HepG2 (cell line): ENCODE measurements around the gene TRAPPC3. TPM values are rescaled to one million over a fixed set of nuclear protein-coding genes. Genes with fewer than 3 reads are reported as not detected.
A peak's percentile ranks its signal among the peaks of the same experiment; 100 is the strongest.

Experiments
- ARHGAP35 ChIP-seq: sonication (generic); formaldehyde crosslinking; IDR thresholded peaks from 2 replicates; pipeline ENCODE4 v1.9.0; 2022; ENCODE audit warnings: mild to moderate bottlenecking, inconsistent platforms, moderate library complexity, missing genetic modification reagents, borderline replicate concordance
- FOSL2 ChIP-seq: sonication (generic); formaldehyde crosslinking; IDR thresholded peaks from 2 replicates; pipeline ENCODE4 v1.4.0; 2020; ENCODE audit warnings: missing genetic modification reagents
- FOXA1 ChIP-seq, 2 experiments: fragments of 450-650 bp in 1 of 2; sonication (generic) in 1 of 2; formaldehyde crosslinking in 1 of 2; IDR thresholded peaks; 2 replicates each; pipeline versions ENCODE4 v1.4.0 to v1.6.1; 2016 to 2020; ENCODE audit warnings: missing genetic modification reagents in 1 of 2
- FOXO1 ChIP-seq: sonication (generic); formaldehyde crosslinking; IDR thresholded peaks from 2 replicates; pipeline ENCODE4 v1.4.0; 2020; ENCODE audit warnings: missing genetic modification reagents
- HMGA1 ChIP-seq: sonication (generic); formaldehyde crosslinking; conservative IDR thresholded peaks from 2 replicates; pipeline ENCODE4 v1.4.0; 2020; ENCODE audit warnings: missing genetic modification reagents
- ISX ChIP-seq: sonication (generic); formaldehyde crosslinking; conservative IDR thresholded peaks from 2 replicates; pipeline ENCODE4 v1.5.0; 2020; ENCODE audit warnings: missing genetic modification reagents
- NR2C2 ChIP-seq: sonication (generic); formaldehyde crosslinking; IDR thresholded peaks from 2 replicates; pipeline ENCODE4 v1.4.0; 2020; ENCODE audit warnings: missing genetic modification reagents, mild to moderate bottlenecking, moderate library complexity, borderline replicate concordance
- POGZ ChIP-seq: sonication (generic); formaldehyde crosslinking; IDR thresholded peaks from 2 replicates; pipeline ENCODE4 v1.4.0; 2020; ENCODE audit warnings: mild to moderate bottlenecking, missing genetic modification reagents
- SAP130 ChIP-seq: IDR thresholded peaks from 2 replicates; pipeline ENCODE4 v1.6.1; 2016; ENCODE audit warnings: low read depth
- SMC3 ChIP-seq: IDR thresholded peaks from 2 replicates; pipeline ENCODE4 v1.6.1; 2011; ENCODE audit warnings: low read length, improper control_type of control experiment
- SRSF1 ChIP-seq: fragments of 200-400 bp; formaldehyde crosslinking; optimal IDR thresholded peaks from 2 replicates; pipeline ENCODE3; 2017; ENCODE audit warnings: mild to moderate bottlenecking, low read depth, low read length, moderate library complexity
- TGIF2 ChIP-seq: IDR thresholded peaks from 2 replicates; pipeline ENCODE4 v1.6.1; 2016; ENCODE audit warnings: control low read depth, missing compliant biosample characterization
- YEATS2 ChIP-seq: sonication (generic); formaldehyde crosslinking; IDR thresholded peaks from 2 replicates; pipeline ENCODE4 v1.4.0; 2020; ENCODE audit warnings: missing genetic modification reagents, borderline replicate concordance
- polyA plus RNA-seq, 8 experiments: library from polyadenylated mRNA; depleted of rRNA in 3 of 8; stranded (reverse) in 7 of 8; unstranded in 1 of 8; fragments of >200 nt; fragmentation: Illumina TruSeq in 4 of 8; extraction: Trizol in 4 of 8; gene quantifications; 2 replicates each; pipeline versions ENCODE4 v1.2.1 to v1.2.3, GENCODE V29; 2011 to 2016; ENCODE audit warnings: low read depth in 4 of 8, missing spikeins in 1 of 8, mixed read lengths in 1 of 8; ENCODE audit not compliant: insufficient read depth in 1 of 8
- total RNA-seq, 5 experiments: library from RNA; depleted of rRNA; stranded (reverse); fragments of >200 nt; fragmentation: Illumina TruSeq; extraction: Trizol; gene quantifications; 2 replicates each; pipeline ENCODE4 v1.2.3, GENCODE V29; 2016; ENCODE audit warnings: low read depth in 1 of 5
- TF ChIP-seq, protein P1 (sequence below): sonication (generic); formaldehyde crosslinking; IDR thresholded peaks from 2 replicates; pipeline ENCODE4 v1.5.1; 2020; ENCODE audit warnings: mild to moderate bottlenecking, missing genetic modification reagents
- TF ChIP-seq, protein P2 (sequence below): sonication (generic); formaldehyde crosslinking; IDR thresholded peaks from 2 replicates; pipeline ENCODE4 v1.5.0; 2020; ENCODE audit warnings: mild to moderate bottlenecking, missing genetic modification reagents, borderline replicate concordance
- TF ChIP-seq, protein P3 (sequence below): sonication (generic); formaldehyde crosslinking; IDR thresholded peaks from 2 replicates; pipeline ENCODE4 v1.4.0; 2020; ENCODE audit warnings: mild to moderate bottlenecking, missing genetic modification reagents

Gene TRAPPC3
- total and polyA plus RNA-seq, 2 of the 13 experiments (the other 11 are each of a cell fraction or from before 2014, with no cell fraction given): 53.7 to 62.4 TPM

DNA sequence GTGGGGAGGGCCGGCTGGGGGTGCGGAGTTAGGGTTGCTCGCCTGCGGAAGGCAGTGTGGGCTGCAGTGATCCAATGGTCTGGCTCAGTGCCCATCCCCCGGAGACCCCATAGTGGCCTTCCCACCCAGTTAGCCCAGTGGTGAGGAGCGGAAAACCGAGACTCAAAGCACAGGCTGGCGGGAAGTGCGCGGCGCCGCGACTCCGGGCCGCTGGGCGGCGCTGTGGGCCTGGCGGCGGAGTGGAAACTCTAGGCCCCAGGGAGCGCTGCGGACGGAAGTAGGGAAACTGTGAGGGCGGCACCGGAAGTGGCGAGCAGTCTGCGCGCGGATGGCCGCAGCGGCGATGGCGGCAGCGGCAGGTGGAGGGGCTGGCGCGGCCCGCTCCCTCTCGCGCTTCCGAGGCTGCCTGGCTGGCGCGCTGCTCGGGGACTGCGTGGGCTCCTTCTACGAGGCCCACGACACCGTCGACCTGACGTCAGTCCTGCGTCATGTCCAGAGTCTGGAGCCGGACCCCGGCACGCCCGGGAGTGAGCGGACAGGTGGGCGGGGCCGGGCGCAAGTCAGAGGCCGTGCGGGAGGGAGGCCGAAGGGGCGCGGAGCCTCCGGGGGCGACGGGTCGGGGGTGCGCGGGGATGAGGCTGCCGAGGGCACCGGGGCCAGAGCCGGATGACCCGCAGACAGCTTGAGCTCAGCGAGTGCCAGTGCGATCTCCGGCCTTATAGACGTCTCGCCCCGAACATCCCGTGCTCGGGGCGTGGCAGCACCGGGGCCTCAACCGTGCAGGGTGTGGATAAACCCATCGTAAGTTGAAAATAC, 60.5 kb downstream of the TRAPPC3 start, which contains the start of gene ADPRS (continued):
- TF ChIP-seq, protein P1, sequence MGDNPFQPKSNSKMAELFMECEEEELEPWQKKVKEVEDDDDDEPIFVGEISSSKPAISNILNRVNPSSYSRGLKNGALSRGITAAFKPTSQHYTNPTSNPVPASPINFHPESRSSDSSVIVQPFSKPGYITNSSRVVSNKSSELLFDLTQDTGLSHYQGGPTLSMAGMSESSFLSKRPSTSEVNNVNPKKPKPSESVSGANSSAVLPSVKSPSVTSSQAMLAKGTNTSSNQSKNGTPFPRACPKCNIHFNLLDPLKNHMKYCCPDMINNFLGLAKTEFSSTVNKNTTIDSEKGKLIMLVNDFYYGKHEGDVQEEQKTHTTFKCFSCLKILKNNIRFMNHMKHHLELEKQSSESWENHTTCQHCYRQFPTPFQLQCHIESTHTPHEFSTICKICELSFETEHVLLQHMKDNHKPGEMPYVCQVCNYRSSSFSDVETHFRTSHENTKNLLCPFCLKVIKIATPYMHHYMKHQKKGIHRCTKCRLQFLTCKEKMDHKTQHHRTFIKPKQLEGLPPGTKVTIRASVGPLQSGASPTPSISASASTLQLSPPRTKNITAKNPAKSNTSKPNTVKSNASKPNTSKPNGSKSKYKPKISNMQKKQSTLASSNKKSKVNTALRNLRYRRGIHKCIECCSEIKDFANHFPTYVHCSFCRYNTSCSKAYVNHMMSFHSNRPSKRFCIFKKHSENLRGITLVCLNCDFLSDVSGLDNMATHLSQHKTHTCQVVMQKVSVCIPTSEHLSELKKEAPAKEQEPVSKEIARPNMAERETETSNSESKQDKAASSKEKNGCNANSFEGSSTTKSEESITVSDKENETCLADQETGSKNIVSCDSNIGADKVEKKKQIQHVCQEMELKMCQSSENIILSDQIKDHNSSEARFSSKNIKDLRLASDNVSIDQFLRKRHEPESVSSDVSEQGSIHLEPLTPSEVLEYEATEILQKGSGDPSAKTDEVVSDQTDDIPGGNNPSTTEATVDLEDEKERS (CRISPR knock-in tag): no peak
- TF ChIP-seq ARHGAP35: peak; percentile 36; the same call in 1 of the 2 replicates
- TF ChIP-seq ISX: peak; percentile 69
- TF ChIP-seq, protein P2, sequence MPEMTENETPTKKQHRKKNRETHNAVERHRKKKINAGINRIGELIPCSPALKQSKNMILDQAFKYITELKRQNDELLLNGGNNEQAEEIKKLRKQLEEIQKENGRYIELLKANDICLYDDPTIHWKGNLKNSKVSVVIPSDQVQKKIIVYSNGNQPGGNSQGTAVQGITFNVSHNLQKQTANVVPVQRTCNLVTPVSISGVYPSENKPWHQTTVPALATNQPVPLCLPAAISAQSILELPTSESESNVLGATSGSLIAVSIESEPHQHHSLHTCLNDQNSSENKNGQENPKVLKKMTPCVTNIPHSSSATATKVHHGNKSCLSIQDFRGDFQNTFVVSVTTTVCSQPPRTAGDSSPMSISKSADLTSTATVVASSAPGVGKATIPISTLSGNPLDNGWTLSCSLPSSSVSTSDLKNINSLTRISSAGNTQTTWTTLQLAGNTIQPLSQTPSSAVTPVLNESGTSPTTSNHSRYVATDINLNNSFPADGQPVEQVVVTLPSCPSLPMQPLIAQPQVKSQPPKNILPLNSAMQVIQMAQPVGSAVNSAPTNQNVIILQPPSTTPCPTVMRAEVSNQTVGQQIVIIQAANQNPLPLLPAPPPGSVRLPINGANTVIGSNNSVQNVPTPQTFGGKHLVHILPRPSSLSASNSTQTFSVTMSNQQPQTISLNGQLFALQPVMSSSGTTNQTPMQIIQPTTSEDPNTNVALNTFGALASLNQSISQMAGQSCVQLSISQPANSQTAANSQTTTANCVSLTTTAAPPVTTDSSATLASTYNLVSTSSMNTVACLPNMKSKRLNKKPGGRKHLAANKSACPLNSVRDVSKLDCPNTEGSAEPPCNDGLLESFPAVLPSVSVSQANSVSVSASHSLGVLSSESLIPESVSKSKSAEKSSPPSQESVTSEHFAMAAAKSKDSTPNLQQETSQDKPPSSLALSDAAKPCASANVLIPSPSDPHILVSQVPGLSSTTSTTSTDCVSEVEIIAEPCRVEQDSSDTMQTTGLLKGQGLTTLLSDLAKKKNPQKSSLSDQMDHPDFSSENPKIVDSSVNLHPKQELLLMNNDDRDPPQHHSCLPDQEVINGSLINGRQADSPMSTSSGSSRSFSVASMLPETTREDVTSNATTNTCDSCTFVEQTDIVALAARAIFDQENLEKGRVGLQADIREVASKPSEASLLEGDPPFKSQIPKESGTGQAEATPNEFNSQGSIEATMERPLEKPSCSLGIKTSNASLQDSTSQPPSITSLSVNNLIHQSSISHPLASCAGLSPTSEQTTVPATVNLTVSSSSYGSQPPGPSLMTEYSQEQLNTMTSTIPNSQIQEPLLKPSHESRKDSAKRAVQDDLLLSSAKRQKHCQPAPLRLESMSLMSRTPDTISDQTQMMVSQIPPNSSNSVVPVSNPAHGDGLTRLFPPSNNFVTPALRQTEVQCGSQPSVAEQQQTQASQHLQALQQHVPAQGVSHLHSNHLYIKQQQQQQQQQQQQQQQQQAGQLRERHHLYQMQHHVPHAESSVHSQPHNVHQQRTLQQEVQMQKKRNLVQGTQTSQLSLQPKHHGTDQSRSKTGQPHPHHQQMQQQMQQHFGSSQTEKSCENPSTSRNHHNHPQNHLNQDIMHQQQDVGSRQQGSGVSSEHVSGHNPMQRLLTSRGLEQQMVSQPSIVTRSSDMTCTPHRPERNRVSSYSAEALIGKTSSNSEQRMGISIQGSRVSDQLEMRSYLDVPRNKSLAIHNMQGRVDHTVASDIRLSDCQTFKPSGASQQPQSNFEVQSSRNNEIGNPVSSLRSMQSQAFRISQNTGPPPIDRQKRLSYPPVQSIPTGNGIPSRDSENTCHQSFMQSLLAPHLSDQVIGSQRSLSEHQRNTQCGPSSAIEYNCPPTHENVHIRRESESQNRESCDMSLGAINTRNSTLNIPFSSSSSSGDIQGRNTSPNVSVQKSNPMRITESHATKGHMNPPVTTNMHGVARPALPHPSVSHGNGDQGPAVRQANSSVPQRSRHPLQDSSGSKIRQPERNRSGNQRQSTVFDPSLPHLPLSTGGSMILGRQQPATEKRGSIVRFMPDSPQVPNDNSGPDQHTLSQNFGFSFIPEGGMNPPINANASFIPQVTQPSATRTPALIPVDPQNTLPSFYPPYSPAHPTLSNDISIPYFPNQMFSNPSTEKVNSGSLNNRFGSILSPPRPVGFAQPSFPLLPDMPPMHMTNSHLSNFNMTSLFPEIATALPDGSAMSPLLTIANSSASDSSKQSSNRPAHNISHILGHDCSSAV: 0 out of 2 replicates have a peak, but pooled peaks have one; percentile 78
- 0 out of 2 replicates have a peak, but pooled peaks have one; percentile 37 for TF ChIP-seq FOSL2 (CRISPR knock-in tag)
- peak; percentile 79 for TF ChIP-seq NR2C2 (CRISPR knock-in tag)
- TF ChIP-seq SAP130: peak; percentile 97
- TF ChIP-seq HMGA1: no peak
- TF ChIP-seq TGIF2 (CRISPR knock-in tag): peak; percentile 89
- TF ChIP-seq FOXO1 (CRISPR knock-in tag): peak; percentile 59
- TF ChIP-seq FOXA1 (IDR thresholded peaks at IDR 0.05): no peak
- no peak for TF ChIP-seq FOXA1 (CRISPR knock-in tag; IDR thresholded peaks at IDR 0.05)
- peak; percentile 97 for TF ChIP-seq YEATS2 (CRISPR knock-in tag)
- no peak for TF ChIP-seq SRSF1
- TF ChIP-seq, protein P3, sequence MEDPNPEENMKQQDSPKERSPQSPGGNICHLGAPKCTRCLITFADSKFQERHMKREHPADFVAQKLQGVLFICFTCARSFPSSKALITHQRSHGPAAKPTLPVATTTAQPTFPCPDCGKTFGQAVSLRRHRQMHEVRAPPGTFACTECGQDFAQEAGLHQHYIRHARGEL: no peak
- TF ChIP-seq POGZ: peak; percentile 95
- TF ChIP-seq SMC3: no peak; the same call in 1 of the 2 replicates
